ENCODE measurements around the gene EBLN2. TPM values are rescaled to one million over a fixed set of nuclear protein-coding genes. Genes with fewer than 3 reads are reported as not detected.

Gene EBLN2
- total and polyA plus RNA-seq, 2 donors (not counting 3 experiments of a cell fraction or from before 2014, with no cell fraction given) = 2.5 to 7.3 TPM

DNA sequence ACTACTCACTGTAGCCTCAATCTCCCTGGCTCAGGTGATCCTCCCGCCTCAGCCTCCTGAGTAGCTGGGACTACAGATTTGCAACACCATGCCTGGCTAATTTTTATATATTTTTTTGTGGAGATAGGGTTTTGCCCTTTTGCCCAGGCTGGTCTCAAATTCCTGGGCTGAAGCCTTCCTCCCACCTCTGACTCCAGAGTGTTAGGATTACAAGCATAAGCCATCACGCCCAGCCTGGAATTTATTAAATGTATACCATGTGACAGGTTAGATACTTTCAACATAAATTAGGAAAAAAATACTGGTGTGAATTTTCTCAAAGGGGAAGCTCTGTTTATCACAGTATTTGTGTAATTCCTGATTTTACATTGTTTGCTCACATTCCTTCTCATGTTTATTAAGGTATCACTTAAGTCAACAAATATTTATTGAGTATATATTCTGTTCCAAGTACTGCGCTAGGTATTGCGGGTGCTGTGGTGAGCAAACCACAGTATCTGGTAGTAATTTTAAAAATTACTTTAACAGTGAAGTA lies 40.1 kb upstream of the EBLN2 start:
- H2AFZ ChIP-seq (ENCODE audit: low read depth, low read length) = no peak overlapping the region
- H3K27ac ChIP-seq (ENCODE audit: insufficient read depth, low read depth, low read length) = no peak overlapping the region
- H3K27me3 ChIP-seq (ENCODE audit: control insufficient read depth in 2 of 2, insufficient read depth in 2 of 2, low read length in 2 of 2) = no peaks in the 10 kb centered on the region
- no TSS peak for BruUV-seq (replicated peaks)
- TF ChIP-seq JUN (IDR thresholded peaks at IDR 0.05; ENCODE audit: borderline replicate concordance, insufficient read depth, insufficient read length, low read depth) = no peak
- TF ChIP-seq GATA2 (IDR thresholded peaks at IDR 0.05; ENCODE audit: insufficient read depth, insufficient read length, low read depth, low read length) = no peak
- no peak for TF ChIP-seq MYC (IDR thresholded peaks at IDR 0.05; ENCODE audit: low read depth, low read length)
- no peak for TF ChIP-seq FOS (IDR thresholded peaks at IDR 0.05; ENCODE audit: borderline replicate concordance, insufficient read depth, low read length)
- TF ChIP-seq, protein P1, sequence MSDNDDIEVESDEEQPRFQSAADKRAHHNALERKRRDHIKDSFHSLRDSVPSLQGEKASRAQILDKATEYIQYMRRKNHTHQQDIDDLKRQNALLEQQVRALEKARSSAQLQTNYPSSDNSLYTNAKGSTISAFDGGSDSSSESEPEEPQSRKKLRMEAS (IDR thresholded peaks at IDR 0.05; ENCODE audit: insufficient read depth, insufficient read length) = no peak
- TF ChIP-seq, protein P2, sequence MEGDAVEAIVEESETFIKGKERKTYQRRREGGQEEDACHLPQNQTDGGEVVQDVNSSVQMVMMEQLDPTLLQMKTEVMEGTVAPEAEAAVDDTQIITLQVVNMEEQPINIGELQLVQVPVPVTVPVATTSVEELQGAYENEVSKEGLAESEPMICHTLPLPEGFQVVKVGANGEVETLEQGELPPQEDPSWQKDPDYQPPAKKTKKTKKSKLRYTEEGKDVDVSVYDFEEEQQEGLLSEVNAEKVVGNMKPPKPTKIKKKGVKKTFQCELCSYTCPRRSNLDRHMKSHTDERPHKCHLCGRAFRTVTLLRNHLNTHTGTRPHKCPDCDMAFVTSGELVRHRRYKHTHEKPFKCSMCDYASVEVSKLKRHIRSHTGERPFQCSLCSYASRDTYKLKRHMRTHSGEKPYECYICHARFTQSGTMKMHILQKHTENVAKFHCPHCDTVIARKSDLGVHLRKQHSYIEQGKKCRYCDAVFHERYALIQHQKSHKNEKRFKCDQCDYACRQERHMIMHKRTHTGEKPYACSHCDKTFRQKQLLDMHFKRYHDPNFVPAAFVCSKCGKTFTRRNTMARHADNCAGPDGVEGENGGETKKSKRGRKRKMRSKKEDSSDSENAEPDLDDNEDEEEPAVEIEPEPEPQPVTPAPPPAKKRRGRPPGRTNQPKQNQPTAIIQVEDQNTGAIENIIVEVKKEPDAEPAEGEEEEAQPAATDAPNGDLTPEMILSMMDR (IDR thresholded peaks at IDR 0.05; ENCODE audit: extremely low read depth in 1 of 2, insufficient read depth in 1 of 2, low read depth in 1 of 2, low read length in 2 of 2) = no peak
- TF ChIP-seq POLR2A (IDR thresholded peaks at IDR 0.05; ENCODE audit: low read depth, low read length) = no peak
- no peak for TF ChIP-seq POLR2AphosphoS5 (IDR thresholded peaks at IDR 0.05; ENCODE audit: insufficient read depth, low read depth, low read length)
- no peak for TF ChIP-seq EZH2 (IDR thresholded peaks at IDR 0.05; ENCODE audit: borderline replicate concordance, low read depth, low read length, severe bottlenecking)
- intact Hi-C loops (cut with micrococcal nuclease) (no loop called here), dilution Hi-C loops (cut with MboI; ENCODE audit: extremely low pct_ligation_motif_present, low sequenced_read_pairs) (no loop called here)
- H4K20me1 ChIP-seq (replicated peaks; ENCODE audit: control insufficient read depth, extremely low read depth, insufficient read depth, low read length) = peaks cover 41% of the 10 kb centered on the region
- H3K9me1 ChIP-seq (replicated peaks; ENCODE audit: control insufficient read depth, extremely low read depth, insufficient read depth, low read length) = no peaks in the 10 kb centered on the region
- POLR2A ChIA-PET = no interaction called here
- peaks cover 2% of the 10 kb centered on the region for H3K4me1 ChIP-seq (ENCODE audit: control insufficient read depth, extremely low read depth, insufficient read depth, low read length)
- peaks cover 99% of the 10 kb centered on the region for H3K79me2 ChIP-seq (ENCODE audit: control insufficient read depth, insufficient read depth, low read length)
- H3K9ac ChIP-seq (replicated peaks; ENCODE audit: extremely low read depth, insufficient read depth, low read length) = no peak overlapping the region
- no peaks in the 10 kb centered on the region for H3K9me3 ChIP-seq (replicated peaks; ENCODE audit: control insufficient read depth, insufficient read depth, low read length)
- H3K4me3 ChIP-seq (replicated peaks in 1 of 3; ENCODE audit: insufficient read depth in 1 of 3, low read depth in 1 of 3, low read length in 3 of 3) = no peak overlapping the region
- no peak overlapping the region for H3K4me2 ChIP-seq (ENCODE audit: insufficient read depth, low read length)
- FAIRE-seq = no peak
- CTCF ChIA-PET = no interaction called here
- no peaks in the 10 kb centered on the region for H3K36me3 ChIP-seq (ENCODE audit: control insufficient read depth in 2 of 2, extremely low read depth in 1 of 2, insufficient read depth in 2 of 2, low read length in 2 of 2)
- no peak for DNase-seq (ENCODE audit: low read depth, low spot score)
